VCaP (cell line): Measurements from ENCODE around the gene RAB27A.

Source experiments
- H3K27ac ChIP-seq: fragments of 450-650 bp; 2 replicates; pipeline ENCODE4 v1.5.1; 2017
- TF ChIP-seq, protein P1 (sequence below): fragments of 450-650 bp; conservative IDR thresholded peaks from 2 replicates; pipeline ENCODE4 v1.5.1; 2017; ENCODE audit warnings: mild to moderate bottlenecking, moderate library complexity

RAB27A gene

DNA sequence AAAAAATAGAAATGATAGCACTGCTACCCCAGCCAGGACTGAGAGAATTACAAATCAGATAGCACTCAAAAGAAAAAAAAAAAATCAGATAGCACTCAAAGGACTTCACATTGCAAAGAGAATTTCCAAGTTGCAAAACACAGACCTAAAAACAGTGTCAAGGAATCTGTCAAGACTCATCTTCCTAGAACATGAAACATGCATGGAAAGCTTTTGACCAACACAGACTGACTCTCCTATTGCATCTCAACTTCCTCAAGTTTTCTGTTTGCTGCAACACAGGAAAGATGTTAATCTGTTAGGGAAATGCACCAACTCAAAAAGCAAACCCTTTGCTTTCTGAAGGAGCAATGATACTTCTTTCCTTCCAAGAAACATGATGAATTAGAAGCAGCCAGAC, 42.3 kb downstream of the RAB27A start:
- H3K27ac ChIP-seq = peak overlapping the region; percentile 47; the same call in 1 of the 2 replicates
- TF ChIP-seq, protein P1, sequence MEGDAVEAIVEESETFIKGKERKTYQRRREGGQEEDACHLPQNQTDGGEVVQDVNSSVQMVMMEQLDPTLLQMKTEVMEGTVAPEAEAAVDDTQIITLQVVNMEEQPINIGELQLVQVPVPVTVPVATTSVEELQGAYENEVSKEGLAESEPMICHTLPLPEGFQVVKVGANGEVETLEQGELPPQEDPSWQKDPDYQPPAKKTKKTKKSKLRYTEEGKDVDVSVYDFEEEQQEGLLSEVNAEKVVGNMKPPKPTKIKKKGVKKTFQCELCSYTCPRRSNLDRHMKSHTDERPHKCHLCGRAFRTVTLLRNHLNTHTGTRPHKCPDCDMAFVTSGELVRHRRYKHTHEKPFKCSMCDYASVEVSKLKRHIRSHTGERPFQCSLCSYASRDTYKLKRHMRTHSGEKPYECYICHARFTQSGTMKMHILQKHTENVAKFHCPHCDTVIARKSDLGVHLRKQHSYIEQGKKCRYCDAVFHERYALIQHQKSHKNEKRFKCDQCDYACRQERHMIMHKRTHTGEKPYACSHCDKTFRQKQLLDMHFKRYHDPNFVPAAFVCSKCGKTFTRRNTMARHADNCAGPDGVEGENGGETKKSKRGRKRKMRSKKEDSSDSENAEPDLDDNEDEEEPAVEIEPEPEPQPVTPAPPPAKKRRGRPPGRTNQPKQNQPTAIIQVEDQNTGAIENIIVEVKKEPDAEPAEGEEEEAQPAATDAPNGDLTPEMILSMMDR = no peak

DNA sequence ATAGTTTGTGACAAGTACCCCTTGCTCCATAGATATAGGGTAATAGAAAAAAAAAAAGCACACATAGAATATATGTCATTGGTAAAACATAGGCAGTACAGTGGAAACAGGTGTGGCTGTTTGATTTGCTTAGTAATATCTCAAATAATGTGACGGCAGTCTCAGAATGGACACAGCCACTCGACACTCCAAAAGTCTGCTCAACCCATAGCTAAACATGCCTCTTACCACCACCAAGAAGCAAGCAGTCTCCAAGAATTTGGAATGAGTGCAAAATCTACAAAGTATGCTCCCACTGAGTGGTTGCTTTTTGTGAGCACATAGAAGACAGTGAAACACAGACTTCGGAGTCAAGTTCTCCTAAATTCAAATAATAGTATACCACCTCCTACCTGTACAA, 43.0 kb downstream of the RAB27A start:
- TF ChIP-seq, protein P1 = no peak
- peak overlapping the region; percentile 47; the same call in 1 of the 2 replicates for H3K27ac ChIP-seq

GRCh38 chr15:55245059-55245458, 44.6 kb downstream of the RAB27A start:
- H3K27ac ChIP-seq = no peak overlapping the region
- TF ChIP-seq, protein P1 = no peak

- TF ChIP-seq, protein P1 = no peak
- H3K27ac ChIP-seq = no peak overlapping the region
Observed at GRCh38 chr15:55241891-55242290, 47.7 kb downstream of the RAB27A start.

- TF ChIP-seq, protein P1 = no peak
- no peak overlapping the region for H3K27ac ChIP-seq
Observed at GRCh38 chr15:55241186-55241585, 48.4 kb downstream of the RAB27A start.

DNA sequence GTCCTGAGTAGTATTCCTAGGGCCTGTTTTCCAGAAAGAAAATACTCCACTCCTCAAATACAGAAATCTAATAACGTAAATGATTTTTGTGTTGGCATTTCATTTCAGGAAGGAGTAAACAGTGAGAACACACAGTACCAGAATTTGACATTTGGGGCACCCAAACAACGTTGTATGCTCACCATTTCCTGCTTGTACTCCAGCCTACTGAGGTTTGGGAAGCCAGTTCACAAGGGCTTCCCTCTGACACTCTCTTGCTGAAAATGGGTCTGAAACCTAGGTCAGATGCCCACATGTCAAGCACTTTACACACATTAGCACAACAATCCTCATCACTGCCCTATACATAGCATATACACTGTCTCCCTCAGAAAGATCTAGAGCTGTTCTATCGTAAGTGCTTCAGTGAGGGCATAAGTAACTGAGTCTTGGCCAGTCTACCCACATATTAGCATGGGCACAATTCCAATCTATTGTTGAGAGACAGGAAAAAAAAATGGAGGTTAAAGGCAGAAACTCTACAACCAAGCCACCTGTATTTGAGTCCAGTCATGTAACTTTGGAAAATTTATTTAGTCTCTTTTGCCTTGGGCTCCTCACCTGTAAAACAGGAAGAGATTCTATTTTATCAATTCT, 49.4 kb downstream of the RAB27A start:
- no peak overlapping the region for H3K27ac ChIP-seq
- TF ChIP-seq, protein P1 = no peak

DNA sequence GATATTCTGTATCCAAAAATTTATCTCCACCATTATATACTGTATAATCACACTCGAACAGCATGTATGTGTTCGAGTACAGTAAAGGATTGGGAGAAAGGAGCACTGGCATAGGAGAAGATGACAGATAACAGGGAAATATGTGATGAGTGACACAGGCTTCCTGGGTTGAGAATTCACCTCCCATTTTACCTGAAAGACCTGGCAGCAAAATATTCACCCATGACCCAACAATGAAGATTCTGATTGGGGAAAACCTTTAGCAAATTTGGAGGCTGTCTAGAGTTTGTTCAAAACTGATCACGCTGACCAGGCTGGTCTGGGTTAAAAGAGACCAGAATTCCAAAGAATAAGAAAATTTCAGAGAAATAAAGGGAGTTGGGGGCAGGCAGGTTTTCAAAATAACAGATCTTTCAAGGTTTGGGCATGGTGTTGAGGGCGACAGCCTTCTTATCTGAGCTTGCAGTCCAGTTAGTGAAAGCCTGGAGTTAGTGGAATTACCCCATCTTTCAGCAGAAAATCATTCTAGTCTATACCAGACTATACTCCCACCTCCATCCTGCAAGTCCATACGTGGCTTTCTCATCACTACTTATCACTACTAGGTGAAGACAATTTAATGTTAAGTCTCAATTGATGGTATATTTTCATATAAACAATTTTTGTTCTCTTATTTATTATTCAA, 50.0 kb downstream of the RAB27A start:
- H3K27ac ChIP-seq = no peak overlapping the region
- TF ChIP-seq, protein P1 = no peak
